Uterus (tissue), 2 donors: Measurements from ENCODE around the gene PCDHGA9.

ENCODE experiments used
- CTCF ChIP-seq, 4 experiments: fragments of 200-600 bp in 2 of 4; fragments of 450-650 bp in 2 of 4; sonication (generic) in 2 of 4; IDR thresholded peaks; one replicate each; pipeline ENCODE4 v1.5.1; 2016 to 2019; ENCODE audit warnings: antibody characterized with exemption in 4 of 4, mild to moderate bottlenecking in 2 of 4, moderate library complexity in 1 of 4
- POLR2A ChIP-seq, 2 donors: fragments of 450-650 bp; IDR thresholded peaks; one replicate each; pipeline ENCODE4 v1.6.1; 2016; ENCODE audit warnings: antibody characterized with exemption in 2 of 2, mild to moderate bottlenecking in 1 of 2, moderate library complexity in 1 of 2

GRCh38 chr5:141409598-141410306 lies 7.2 kb downstream of the PCDHGA9 start:
- TF ChIP-seq CTCF (IDR thresholded peaks at IDR 0.05) (no peak), POLR2A (IDR thresholded peaks at IDR 0.05) (no peak)
